Measurements from ENCODE around the gene GPR32.

DNA sequence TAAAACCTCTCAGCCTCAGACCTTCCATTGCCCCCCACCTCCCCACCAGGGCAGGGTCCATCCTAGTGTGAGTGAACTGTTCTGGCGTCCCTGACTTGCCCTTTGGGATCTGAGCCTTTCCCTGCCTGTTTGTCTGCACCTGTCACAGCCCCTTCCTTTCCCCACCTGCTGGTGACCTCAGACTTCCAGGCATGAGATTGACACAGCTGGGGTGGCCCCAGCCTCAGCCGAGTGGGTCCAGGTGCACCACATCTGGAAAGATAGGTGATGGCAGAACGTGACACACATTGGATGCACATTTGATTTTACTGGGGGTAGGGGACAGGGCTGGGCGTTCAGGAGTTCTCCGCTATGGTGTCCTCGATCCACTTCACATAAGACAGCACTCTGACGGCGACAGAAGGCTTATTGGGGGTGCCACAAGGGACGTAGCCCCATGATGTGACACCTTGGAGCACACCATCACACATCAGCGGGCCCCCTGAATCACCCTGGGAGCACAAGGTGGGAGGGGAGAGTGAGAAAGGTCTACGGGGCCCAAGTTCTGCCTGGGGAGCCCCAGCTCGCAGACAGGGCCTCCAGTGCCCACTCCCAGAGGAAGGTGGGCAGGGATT is 48.7 kb downstream of the GPR32 start:
- TF ChIP-seq, protein P1, sequence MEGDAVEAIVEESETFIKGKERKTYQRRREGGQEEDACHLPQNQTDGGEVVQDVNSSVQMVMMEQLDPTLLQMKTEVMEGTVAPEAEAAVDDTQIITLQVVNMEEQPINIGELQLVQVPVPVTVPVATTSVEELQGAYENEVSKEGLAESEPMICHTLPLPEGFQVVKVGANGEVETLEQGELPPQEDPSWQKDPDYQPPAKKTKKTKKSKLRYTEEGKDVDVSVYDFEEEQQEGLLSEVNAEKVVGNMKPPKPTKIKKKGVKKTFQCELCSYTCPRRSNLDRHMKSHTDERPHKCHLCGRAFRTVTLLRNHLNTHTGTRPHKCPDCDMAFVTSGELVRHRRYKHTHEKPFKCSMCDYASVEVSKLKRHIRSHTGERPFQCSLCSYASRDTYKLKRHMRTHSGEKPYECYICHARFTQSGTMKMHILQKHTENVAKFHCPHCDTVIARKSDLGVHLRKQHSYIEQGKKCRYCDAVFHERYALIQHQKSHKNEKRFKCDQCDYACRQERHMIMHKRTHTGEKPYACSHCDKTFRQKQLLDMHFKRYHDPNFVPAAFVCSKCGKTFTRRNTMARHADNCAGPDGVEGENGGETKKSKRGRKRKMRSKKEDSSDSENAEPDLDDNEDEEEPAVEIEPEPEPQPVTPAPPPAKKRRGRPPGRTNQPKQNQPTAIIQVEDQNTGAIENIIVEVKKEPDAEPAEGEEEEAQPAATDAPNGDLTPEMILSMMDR (IDR thresholded peaks at IDR 0.05) = no peak
- no peak for TF ChIP-seq ZFX (IDR thresholded peaks at IDR 0.05; ENCODE audit: borderline replicate concordance)
